HEK293 (cell line): ENCODE results near the gene RAB21.

Source experiments
- CTCF ChIP-seq: fragments of 450-650 bp; formaldehyde crosslinking; IDR thresholded peaks from 2 replicates; pipeline ENCODE4 v1.5.1; 2016; ENCODE audit warnings: missing biosample characterization, missing genetic modification characterization
- MEIS1 ChIP-seq: sonication (generic); formaldehyde crosslinking; IDR thresholded peaks from 2 replicates; pipeline ENCODE4 v1.8.1; 2022; ENCODE audit warnings: missing genetic modification reagents, mild to moderate bottlenecking, borderline replicate concordance
- PBX3 ChIP-seq: sonication (generic); formaldehyde crosslinking; IDR thresholded peaks from 2 replicates; pipeline ENCODE4 v1.8.1; 2022; ENCODE audit warnings: mild to moderate bottlenecking, moderate library complexity, missing genetic modification reagents
- ZNF350 ChIP-seq: fragments of 450-650 bp; formaldehyde crosslinking; IDR thresholded peaks from 2 replicates; pipeline ENCODE4 v1.5.0; 2017; ENCODE audit warnings: missing biosample characterization, mild to moderate bottlenecking, missing genetic modification characterization
- ZNF658 ChIP-seq: fragments of 450-650 bp; formaldehyde crosslinking; IDR thresholded peaks from 2 replicates; pipeline ENCODE4; 2016; ENCODE audit warnings: missing biosample characterization, missing genetic modification characterization
- ZSCAN16 ChIP-seq: fragments of 450-650 bp; formaldehyde crosslinking; IDR thresholded peaks from 2 replicates; pipeline ENCODE4 v1.5.1; 2016; ENCODE audit warnings: missing biosample characterization, missing genetic modification characterization
- TF ChIP-seq, protein P1 (sequence below): fragments of 450-650 bp; formaldehyde crosslinking; IDR thresholded peaks from 2 replicates; pipeline ENCODE4 v1.5.1; 2016; ENCODE audit warnings: missing biosample characterization, missing genetic modification characterization
- TF ChIP-seq, protein P2 (sequence below): fragments of 450-650 bp; formaldehyde crosslinking; IDR thresholded peaks from 2 replicates; pipeline ENCODE4 v1.5.1; 2016; ENCODE audit warnings: missing biosample characterization, missing genetic modification characterization, borderline replicate concordance

DNA sequence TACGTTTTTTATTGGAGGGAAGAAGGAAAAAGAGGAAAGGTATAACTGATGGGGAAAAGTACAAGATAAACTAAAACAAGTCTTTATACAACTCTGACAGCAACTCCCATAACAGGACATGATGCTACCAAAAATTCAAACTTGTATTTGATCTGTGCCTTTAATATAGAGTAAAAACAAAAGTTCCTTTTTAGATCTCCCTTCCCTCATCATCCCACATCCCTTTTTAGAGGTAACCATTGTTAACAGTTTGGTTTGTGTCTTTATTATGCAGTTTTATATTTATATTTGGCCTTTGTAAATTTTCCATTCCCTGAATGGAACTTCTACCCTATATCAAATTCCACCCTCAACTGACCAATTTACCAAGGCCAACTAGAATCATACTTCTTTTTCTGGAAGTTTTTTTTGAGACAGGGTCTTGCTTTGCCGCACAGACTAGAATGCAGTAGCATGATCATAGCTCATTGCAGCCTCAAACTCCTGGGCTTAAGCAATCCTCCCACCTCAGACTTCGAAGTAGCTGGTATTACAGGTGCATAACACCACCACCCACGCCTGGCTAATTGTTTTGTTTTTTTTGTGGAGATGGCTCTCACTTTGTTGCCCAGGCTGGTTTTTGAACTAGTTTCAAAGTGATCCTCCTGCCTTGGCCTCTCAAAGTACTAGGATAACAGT is 36.9 kb downstream of the RAB21 start:
- no peak for TF ChIP-seq CTCF
- TF ChIP-seq ZSCAN16 = no peak
- TF ChIP-seq MEIS1 (CRISPR knock-in tag) = no peak
- TF ChIP-seq, protein P1, sequence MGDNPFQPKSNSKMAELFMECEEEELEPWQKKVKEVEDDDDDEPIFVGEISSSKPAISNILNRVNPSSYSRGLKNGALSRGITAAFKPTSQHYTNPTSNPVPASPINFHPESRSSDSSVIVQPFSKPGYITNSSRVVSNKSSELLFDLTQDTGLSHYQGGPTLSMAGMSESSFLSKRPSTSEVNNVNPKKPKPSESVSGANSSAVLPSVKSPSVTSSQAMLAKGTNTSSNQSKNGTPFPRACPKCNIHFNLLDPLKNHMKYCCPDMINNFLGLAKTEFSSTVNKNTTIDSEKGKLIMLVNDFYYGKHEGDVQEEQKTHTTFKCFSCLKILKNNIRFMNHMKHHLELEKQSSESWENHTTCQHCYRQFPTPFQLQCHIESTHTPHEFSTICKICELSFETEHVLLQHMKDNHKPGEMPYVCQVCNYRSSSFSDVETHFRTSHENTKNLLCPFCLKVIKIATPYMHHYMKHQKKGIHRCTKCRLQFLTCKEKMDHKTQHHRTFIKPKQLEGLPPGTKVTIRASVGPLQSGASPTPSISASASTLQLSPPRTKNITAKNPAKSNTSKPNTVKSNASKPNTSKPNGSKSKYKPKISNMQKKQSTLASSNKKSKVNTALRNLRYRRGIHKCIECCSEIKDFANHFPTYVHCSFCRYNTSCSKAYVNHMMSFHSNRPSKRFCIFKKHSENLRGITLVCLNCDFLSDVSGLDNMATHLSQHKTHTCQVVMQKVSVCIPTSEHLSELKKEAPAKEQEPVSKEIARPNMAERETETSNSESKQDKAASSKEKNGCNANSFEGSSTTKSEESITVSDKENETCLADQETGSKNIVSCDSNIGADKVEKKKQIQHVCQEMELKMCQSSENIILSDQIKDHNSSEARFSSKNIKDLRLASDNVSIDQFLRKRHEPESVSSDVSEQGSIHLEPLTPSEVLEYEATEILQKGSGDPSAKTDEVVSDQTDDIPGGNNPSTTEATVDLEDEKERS = no peak
- TF ChIP-seq, protein P2, sequence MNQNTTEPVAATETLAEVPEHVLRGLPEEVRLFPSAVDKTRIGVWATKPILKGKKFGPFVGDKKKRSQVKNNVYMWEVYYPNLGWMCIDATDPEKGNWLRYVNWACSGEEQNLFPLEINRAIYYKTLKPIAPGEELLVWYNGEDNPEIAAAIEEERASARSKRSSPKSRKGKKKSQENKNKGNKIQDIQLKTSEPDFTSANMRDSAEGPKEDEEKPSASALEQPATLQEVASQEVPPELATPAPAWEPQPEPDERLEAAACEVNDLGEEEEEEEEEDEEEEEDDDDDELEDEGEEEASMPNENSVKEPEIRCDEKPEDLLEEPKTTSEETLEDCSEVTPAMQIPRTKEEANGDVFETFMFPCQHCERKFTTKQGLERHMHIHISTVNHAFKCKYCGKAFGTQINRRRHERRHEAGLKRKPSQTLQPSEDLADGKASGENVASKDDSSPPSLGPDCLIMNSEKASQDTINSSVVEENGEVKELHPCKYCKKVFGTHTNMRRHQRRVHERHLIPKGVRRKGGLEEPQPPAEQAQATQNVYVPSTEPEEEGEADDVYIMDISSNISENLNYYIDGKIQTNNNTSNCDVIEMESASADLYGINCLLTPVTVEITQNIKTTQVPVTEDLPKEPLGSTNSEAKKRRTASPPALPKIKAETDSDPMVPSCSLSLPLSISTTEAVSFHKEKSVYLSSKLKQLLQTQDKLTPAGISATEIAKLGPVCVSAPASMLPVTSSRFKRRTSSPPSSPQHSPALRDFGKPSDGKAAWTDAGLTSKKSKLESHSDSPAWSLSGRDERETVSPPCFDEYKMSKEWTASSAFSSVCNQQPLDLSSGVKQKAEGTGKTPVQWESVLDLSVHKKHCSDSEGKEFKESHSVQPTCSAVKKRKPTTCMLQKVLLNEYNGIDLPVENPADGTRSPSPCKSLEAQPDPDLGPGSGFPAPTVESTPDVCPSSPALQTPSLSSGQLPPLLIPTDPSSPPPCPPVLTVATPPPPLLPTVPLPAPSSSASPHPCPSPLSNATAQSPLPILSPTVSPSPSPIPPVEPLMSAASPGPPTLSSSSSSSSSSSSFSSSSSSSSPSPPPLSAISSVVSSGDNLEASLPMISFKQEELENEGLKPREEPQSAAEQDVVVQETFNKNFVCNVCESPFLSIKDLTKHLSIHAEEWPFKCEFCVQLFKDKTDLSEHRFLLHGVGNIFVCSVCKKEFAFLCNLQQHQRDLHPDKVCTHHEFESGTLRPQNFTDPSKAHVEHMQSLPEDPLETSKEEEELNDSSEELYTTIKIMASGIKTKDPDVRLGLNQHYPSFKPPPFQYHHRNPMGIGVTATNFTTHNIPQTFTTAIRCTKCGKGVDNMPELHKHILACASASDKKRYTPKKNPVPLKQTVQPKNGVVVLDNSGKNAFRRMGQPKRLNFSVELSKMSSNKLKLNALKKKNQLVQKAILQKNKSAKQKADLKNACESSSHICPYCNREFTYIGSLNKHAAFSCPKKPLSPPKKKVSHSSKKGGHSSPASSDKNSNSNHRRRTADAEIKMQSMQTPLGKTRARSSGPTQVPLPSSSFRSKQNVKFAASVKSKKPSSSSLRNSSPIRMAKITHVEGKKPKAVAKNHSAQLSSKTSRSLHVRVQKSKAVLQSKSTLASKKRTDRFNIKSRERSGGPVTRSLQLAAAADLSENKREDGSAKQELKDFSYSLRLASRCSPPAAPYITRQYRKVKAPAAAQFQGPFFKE = no peak
- TF ChIP-seq PBX3 (CRISPR knock-in tag) = no peak
- TF ChIP-seq ZNF350 (tag by site-specific recombination) = no peak
- TF ChIP-seq ZNF658 (tag by site-specific recombination) = no peak
